HepG2 (cell line): ENCODE data around the gene PLEKHA6. TPM values are rescaled to one million over a fixed set of nuclear protein-coding genes. Genes with fewer than 3 reads are reported as not detected.

Experiments
- GLMP ChIP-seq: sonication (generic); formaldehyde crosslinking; IDR thresholded peaks from 2 replicates; pipeline ENCODE4 v1.9.0; 2021; ENCODE audit warnings: missing genetic modification reagents, mild to moderate bottlenecking, borderline replicate concordance
- KDM1A ChIP-seq: IDR thresholded peaks from 2 replicates; pipeline ENCODE4 v1.6.1; 2016; ENCODE audit warnings: missing compliant biosample characterization
- LRRFIP1 ChIP-seq: sonication (generic); formaldehyde crosslinking; conservative IDR thresholded peaks from 2 replicates; pipeline ENCODE4 v1.4.0; 2020; ENCODE audit warnings: missing genetic modification reagents
- MIER3 ChIP-seq: IDR thresholded peaks from 2 replicates; pipeline ENCODE4 v1.6.1; 2016; ENCODE audit warnings: missing compliant biosample characterization, borderline replicate concordance
- ZBTB40 ChIP-seq, 2 experiments: fragments of 450-650 bp in 1 of 2; sonication (generic) in 1 of 2; formaldehyde crosslinking in 1 of 2; IDR thresholded peaks; 2 replicates each; pipeline versions ENCODE4 v1.6.1 to v1.8.0; 2016 to 2022; ENCODE audit warnings: antibody characterized with exemption in 1 of 2, mild to moderate bottlenecking in 1 of 2, missing genetic modification reagents in 1 of 2
- ZBTB8A ChIP-seq: sonication (generic); formaldehyde crosslinking; IDR thresholded peaks from 2 replicates; pipeline ENCODE4 v1.4.0; 2020; ENCODE audit warnings: mild to moderate bottlenecking, low read depth, missing genetic modification reagents, borderline replicate concordance
- ZNF563 ChIP-seq: sonication (generic); formaldehyde crosslinking; IDR thresholded peaks from 2 replicates; pipeline ENCODE4 v1.8.0; 2022; ENCODE audit warnings: mild to moderate bottlenecking, moderate library complexity, missing genetic modification reagents
- ZNF615 ChIP-seq: sonication (generic); formaldehyde crosslinking; IDR thresholded peaks from 2 replicates; pipeline ENCODE4 v1.5.0; 2020; ENCODE audit warnings: mild to moderate bottlenecking, missing genetic modification reagents, borderline replicate concordance
- polyA plus RNA-seq, 8 experiments: library from polyadenylated mRNA; depleted of rRNA in 3 of 8; stranded (reverse) in 7 of 8; unstranded in 1 of 8; fragments of >200 nt; fragmentation: Illumina TruSeq in 4 of 8; extraction: Trizol in 4 of 8; gene quantifications; 2 replicates each; pipeline versions ENCODE4 v1.2.1 to v1.2.3, GENCODE V29; 2011 to 2016; ENCODE audit warnings: low read depth in 4 of 8, missing spikeins in 1 of 8, mixed read lengths in 1 of 8; ENCODE audit not compliant: insufficient read depth in 1 of 8
- total RNA-seq, 5 experiments: library from RNA; depleted of rRNA; stranded (reverse); fragments of >200 nt; fragmentation: Illumina TruSeq; extraction: Trizol; gene quantifications; 2 replicates each; pipeline ENCODE4 v1.2.3, GENCODE V29; 2016; ENCODE audit warnings: low read depth in 1 of 5

The PLEKHA6 gene
- total and polyA plus RNA-seq, 2 of the 13 experiments (the other 11 are each of a cell fraction or from before 2014, with no cell fraction given), result 5.3 to 11.4 TPM

- TF ChIP-seq ZBTB40 (IDR thresholded peaks at IDR 0.05) (no peak), ZBTB40 (CRISPR knock-in tag; IDR thresholded peaks at IDR 0.05) (no peak), LRRFIP1 (CRISPR knock-in tag) (no peak), ZBTB8A (CRISPR knock-in tag) (0 out of 2 replicates have a peak, but pooled peaks have one; percentile 17), MIER3 (CRISPR knock-in tag) (0 out of 2 replicates have a peak, but pooled peaks have one; percentile 47), KDM1A (CRISPR knock-in tag) (peak; percentile 72; the same call in 1 of the 2 replicates), ZNF615 (CRISPR knock-in tag) (0 out of 2 replicates have a peak, but pooled peaks have one; percentile 34), ZNF563 (no peak), GLMP (no peak)
Measured at GRCh38 chr1:204213668-204214662, 145.8 kb downstream of the PLEKHA6 start, which contains the start of gene GOLT1A (continued).
